Skeletal muscle cell (primary cell): Measurements from ENCODE around the gene ACTL9.

Experiments used
- DNase-seq: peaks from one replicate; pipeline ENCODE4 v3.0.0-alpha.2; 2010; ENCODE audit warnings: low read depth
- H3K4me3 ChIP-seq: 2 replicates; pipeline ENCODE4 v1.5.1; 2011; ENCODE audit warnings: low read depth, mild to moderate bottlenecking, control low read depth, low read length, moderate library complexity

ACTL9 gene

DNA sequence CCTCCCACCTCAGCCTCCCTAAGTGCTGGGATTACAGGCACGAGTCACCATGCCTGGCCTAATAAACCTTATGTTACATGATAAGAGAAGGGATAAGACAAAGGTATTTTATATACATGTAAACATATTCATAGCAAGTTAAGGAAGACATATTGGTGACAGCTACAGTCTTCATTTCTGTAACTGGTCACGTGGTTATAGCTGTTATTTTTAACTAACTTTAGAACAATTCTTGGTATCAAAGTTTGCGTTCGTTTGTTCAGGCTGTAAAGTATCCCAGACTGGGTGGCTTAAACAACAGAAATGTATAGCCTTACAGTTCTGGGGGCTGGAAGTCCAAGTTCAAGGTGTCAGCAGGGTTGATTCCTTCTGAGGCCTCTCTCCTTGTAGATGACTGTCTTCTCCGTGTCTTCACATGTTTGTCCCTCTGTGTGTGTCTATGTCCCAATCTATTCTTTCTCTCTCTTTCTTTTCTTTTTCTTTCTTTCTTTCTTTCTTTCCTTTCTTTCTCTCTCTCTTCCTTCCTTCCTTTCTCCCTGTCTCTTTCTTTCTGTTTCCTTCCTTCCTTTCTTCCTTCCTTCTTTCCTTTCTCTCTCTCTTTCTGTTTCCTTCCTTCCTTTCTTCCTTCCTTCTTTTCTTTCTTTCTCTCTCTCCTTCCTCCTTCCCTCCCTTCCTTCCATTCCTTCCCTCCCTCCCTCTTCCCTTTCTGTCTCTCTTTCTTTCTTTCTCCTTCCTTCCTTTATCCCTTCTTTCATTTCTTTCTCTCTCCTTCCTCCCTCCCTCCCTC, 7.6 kb downstream of the ACTL9 start:
- DNase-seq = no peak
- no peak overlapping the region for H3K4me3 ChIP-seq

DNA sequence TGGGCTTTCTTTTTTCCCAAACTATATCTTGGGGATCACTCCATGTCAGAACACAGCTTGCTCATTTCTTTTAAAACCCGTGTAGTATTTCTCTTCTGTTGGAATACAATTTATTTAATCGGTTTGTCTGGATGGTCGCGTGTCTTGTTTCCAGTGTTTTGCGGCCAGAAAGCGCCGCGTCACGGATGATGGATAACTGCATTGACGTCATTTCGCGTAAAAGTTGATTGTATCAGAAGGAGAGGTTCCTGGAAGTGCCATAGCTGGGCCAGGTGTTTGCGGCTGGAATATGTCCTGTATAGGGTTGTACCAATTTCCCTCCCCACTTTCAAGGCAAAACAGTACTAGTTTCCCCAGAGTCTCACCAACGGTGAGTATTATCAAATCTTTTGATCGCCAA, 9.7 kb downstream of the ACTL9 start:
- no peak for DNase-seq

DNA sequence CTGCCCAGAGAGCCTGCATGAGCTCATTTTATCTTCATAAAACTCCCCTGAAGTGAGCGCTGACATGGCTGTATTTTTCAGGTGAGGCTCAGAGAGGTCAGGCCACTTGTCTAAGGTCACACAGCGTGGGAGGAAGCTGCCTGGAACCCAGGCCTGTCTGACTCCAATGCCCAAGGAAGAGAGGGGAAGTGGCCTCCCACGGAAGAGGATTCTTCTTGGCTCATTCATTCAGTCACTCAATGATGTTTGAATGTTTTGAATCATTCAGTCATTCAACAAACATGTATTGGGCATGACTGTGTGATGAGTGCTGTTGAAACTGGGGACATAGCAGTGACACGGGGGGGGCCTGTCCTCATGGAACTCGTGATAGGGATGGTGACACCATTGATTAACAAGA, 12.0 kb downstream of the ACTL9 start:
- DNase-seq = no peak
- H3K4me3 ChIP-seq = no peak overlapping the region

More for the DNA sequence above, 9.7 kb downstream of the ACTL9 start:
- H3K4me3 ChIP-seq = no peak overlapping the region

DNA sequence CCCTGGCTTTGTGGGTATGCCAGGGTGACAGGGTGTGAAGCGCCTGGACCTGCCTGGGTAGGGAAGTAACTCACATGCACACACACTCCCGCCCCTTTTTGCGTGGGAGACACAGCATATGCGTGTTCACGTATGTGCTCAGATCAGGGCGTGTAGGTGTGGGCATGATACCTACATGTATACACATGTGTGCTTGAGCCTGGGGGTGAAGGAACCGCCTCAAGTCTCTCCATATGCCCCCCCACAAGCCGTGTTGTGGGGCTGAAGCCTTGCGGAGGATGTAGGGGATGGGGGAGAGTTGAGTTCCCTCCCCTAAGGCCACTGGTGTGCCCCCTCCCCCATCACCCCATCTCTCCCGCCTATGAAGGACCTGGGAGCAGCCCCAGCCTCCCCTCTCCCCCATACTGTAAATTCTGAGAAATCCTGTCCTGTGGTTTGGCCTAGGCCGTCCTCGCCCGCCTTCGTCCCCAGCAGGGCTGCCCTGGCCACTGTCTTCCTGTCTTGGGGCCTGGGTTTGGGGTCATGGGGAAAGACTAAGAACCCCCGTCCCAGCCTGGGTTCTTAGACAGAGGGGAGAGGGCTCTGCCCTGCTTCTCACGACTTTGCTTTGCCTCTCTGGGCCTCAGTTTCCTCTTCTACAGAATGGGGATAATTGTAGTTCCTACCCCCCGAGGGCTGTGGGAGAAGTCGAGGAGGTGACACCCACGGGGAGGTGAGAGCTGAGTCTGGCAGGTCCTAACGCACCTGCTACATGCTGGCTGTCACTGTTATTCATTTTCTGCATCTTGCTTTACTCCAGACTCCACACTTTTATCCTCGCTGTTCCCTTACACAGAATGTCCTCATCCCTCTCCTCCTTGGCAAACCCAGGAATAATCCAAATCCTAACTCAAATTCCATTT, 14.3 kb downstream of the ACTL9 start:
- no peak for DNase-seq
- H3K4me3 ChIP-seq = no peak overlapping the region

DNA sequence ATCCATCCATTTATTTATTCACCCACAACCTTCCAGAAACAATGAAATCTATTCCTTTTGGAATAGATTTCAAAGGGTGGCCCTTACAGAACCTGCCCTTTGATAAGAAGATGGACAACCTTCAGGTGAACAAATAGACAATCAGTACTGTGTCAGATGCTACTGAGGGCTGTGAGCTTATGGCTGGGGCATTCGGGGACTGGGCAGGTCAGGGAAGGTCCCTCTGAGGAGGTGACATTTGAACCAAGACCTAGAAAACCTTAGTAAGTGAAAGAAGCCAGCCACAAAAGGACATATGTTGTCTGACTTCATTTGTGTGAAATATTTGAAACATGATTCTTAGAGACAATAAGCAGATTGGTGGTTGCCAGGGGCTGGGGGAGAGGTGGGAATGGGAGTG, 15.7 kb downstream of the ACTL9 start:
- H3K4me3 ChIP-seq = no peak overlapping the region
- no peak for DNase-seq

DNA sequence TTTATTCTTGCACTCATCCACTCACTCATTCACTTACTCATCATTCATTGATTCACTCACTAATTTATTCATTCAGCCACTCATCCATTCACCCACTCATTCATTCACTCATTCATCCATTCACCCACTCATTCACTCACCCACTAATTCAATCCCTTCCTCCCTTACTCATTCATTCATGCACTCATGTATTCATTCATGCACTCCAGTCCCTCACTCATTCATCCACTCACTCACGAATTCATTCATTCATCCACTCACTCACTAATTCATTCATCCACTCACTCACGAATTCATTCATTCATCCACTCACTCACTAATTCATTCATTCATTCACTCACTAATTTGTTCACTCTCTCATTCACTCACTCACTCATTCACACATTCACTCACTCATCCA, 16.1 kb downstream of the ACTL9 start:
- no peak for DNase-seq
- no peak overlapping the region for H3K4me3 ChIP-seq

DNA sequence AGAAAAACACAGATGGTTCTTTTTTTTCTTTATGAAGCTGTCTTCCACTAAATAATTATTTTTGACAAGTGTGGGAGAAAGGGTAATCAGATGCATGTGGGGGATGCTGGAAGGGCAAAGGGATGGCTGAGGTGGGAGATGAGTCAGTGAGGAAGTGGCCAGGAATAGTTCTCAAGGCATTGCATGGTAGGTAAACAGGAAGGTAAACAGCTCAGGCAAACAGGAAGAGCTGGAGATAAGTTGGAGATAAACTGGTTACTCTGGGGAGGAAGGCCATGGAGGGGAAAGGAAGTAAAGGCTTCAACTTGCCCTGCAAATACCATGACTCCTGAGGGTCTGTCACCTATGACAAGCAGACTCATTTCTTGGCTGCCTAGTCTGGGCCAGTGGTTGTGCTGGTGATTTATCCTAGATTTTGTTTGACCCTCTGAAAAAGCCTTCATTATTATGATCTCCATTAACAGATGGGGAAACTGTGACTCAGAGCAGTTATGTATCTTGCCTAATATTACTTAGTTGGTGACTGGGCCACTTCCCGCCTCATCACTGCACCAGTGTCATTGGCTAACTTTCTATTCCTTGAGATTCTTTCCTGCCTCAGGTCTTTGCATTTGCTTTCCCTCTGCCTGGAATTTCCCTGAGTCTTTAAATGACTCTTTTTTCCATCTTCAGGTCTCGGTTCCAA, 17.1 kb downstream of the ACTL9 start:
- no peak overlapping the region for H3K4me3 ChIP-seq
- DNase-seq = no peak

DNA sequence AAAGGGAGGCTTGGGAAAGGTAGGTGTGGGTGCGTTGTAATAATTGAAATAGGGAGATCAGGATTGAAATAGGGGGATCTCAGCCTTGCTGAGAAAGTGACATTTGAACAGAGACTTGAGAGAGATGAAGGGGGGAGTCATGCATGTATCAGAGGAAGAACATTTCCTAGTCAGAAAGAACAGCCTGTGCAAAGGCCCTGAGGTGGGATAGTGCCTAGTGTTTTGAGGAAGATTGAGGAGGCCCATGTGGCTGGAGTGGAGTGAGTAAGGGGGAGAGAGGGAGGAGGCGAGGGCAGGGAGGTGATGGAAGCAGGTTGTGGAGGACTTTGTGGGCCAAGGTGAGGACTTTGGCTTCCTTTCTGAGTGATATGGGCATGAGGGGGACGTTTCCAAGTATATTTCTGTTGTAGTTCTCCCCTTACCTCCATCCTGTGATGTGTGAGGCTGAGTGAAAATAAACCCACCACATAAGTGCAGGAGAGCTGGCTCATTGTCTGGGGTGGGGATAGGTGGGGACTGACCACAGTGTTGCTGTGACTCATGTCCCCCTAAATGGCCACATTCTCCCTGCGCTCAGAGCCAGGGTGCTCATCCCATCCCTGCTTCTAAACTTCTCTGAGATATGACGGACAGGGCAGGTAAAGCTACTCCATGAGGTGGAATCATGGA, 17.8 kb downstream of the ACTL9 start:
- no peak for DNase-seq
- no peak overlapping the region for H3K4me3 ChIP-seq

DNA sequence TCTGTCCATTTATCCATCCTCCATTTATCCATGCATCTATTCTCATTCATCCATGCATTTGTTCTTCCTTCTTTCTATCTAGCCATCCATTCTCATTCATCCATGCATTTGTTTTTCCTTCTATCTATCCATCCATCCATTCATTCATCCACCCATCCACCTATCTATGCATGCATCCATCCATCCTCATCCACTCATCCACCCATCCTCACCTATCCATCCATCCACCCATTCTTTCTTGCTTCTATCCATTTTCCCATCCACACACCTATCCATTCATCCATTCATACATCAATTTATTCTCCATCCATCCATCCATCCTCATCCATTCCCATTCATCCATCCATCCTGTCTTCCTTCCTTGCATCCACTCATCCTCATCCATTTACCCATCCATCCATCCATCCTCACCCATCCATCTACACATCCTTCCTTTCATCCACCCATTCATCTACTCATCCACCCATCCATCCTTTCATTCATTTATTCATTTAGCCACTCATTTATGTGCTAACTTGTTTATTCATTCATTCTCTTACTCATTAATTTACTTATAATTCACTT, 20.3 kb downstream of the ACTL9 start:
- H3K4me3 ChIP-seq = no peak overlapping the region
- no peak for DNase-seq

DNA sequence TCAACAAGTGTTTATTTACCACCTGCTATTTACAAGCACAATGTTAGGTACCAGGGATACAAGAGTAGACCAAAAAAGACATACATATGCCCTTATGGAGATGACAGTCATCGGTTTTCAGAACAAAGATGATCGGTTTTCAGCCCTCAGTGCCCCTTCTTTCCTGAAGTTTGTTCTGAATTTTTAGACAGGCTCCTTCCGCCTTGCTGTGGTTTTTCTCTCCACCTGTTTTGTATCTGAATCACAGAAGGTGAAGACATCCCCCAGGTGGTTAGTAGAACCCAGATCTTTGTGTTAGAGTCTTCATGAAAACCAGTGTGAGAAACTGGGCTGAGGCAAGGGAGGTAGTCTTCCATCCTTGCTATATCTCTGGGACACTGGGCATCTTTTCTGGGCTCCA, 23.5 kb downstream of the ACTL9 start:
- no peak for DNase-seq
- no peak overlapping the region for H3K4me3 ChIP-seq

DNA sequence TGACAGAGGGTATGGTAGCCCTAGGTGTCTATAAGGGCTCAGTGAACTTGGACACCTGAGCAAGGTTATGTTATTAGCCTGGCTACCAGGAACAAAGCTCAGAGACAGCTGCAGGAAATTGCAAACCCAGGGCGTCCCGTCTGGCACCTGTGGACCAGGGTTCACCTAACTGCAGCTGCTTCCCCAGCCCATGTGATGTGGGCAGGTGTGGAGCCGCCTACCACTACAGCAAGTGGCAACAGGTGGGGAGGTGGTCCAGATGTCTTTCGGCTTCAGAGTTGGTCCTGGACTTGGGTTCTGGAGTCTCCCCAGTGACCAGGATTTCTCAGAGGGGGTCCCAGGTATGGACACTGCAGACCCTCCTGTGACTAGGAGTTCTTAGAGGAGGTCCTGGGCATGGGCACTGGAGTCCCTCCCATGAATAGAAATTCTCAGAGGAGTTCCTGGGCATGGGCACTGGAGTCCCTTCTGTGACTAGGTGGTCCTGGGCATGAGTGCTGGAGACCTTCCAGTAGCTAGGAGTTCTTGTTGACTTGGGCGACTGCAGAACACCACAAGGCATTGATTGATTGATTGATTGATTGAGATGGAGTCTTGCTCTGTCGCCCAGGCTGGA, 25.2 kb downstream of the ACTL9 start:
- H3K4me3 ChIP-seq = no peak overlapping the region
- no peak for DNase-seq

DNA sequence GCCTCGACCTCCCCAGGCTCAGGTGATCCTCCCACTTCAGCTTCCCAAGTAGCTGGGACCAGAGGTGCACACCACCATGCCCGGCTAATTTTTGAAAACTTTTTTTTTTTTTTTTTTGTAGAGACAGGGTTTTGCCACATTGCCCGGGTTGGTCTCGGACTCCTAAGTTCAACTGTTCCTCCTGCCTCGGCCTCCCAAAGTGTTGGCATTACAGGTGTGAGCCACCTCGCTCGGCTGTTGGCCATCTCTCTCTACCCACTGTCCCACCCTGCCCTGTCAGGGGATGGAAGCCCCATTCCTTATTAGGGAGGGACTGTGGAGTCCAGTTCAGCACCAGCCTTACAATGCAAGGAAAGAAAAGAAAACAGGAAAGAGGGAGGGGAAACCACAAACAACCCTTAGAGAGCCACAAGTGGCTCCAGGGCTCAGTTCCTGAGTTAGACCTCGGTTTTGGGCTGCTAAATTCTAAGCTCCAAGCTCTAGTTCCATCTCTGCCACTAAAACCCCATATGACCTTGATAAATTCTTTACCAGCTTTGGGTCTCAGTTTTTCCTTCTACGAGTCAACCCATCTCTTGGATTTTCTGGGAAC, 31.7 kb downstream of the ACTL9 start:
- no peak for DNase-seq
- H3K4me3 ChIP-seq = no peak overlapping the region

DNA sequence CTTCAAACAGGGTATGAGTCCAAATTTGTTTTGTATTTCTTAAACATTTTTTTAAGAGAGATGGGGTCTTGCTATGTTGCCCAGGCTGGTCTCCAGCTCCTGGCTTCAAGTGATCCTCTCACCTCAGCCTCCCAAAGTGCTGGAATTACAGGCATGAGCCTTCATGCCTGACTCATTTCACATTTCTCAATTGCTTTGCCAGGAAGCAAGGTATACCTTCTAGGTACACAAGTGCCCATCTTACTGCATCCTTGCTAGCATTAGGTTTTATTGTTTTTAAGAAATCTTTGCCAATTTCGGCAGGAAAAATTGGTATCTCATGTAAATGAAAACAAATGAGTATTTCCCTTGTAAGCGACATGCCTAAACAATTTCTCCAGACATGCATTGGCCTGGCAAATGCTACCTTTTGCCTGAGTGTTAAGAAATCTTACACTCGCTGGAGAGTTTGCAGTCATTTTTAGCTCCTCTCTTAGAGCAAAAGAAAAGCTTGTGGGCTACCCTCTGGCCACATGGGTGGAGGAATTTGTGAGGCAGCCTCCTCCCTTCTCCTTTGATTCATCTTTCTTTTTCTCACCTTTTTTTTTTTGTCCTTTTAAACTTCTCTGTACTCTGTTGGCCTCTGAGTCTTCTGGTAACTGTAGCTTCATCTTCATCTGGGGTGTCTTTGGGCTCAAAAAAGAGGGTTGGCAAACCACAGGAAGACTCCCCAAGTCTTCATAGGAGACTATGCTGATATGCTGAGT, 33.0 kb downstream of the ACTL9 start:
- no peak for DNase-seq
- H3K4me3 ChIP-seq = no peak overlapping the region

DNA sequence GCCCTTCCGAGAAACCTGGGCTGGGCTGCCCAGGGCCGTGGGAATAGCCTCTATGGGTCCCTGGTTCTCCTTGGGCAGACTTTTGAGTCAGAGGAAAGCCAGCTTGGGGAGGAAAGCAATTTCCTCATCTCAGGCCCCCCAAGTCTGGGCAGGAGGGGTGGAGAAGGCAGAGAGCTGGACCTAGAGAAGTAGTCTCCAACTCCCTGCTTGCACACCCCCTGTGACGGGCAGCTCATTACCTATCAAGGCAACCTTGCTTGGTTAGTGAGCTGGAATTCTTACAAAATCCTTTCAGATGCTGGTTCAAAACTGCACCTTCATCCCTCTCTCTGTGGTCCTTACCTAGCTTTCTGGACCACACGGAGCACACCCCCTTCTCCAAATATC, 33.9 kb downstream of the ACTL9 start:
- DNase-seq = no peak
- H3K4me3 ChIP-seq = no peak overlapping the region

DNA sequence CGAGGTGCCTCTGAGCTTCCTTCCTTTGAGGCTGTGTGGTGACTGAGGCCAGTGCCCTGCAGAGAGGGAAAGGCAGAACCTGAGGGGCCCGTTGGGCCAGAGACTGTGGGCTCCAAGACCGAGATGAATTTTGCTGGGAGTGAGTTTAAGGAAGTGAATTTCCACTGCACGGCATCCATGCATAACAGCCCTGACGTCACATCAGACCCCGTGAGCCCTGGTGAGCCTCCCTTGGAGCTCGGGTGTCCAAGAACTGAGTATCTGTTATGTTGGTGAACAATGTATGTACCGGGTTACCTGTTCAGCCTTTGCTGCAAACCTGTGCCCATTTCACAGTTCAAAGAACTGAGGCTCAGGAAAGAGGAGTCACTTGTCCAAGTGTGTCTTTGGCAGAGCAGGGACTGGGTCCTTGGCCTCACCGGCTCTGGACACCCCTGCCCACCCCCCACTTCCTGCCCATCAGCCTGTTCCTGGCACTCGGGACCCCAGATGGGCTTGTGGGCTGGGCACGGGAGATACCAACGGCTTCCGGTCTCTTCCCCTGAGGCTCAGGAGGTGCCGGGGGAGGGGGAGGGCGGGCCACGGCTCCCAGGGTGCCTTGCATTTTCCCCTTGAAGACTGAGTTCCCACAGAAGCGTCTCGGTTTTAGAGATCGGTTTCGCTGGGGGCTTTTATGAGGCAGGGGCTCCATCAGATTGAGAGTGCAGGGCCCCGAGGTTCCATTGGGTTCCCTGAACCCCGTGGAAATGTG, 34.5 kb downstream of the ACTL9 start:
- DNase-seq = no peak
- H3K4me3 ChIP-seq = no peak overlapping the region

DNA sequence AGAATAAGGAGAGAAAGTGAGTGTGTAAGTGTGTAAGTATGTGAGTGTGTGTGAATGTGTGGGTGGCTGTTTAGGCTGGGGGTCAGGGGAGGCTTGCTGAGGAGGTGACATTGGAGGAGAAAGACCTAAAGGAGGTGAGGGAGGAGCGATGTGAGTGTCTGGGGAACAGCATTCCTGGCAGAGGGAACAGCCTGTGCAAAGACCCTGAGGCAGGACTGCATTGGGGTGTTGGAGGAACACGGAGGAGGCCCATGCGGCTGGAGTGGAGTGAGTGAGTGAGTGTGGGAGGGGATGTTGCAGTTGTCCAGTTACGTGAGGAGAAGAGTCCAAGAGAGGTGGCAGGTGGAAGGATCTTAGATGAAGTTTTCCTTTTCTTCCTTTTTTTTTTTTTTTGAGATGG, 36.3 kb downstream of the ACTL9 start:
- DNase-seq = no peak
- H3K4me3 ChIP-seq = no peak overlapping the region

DNA sequence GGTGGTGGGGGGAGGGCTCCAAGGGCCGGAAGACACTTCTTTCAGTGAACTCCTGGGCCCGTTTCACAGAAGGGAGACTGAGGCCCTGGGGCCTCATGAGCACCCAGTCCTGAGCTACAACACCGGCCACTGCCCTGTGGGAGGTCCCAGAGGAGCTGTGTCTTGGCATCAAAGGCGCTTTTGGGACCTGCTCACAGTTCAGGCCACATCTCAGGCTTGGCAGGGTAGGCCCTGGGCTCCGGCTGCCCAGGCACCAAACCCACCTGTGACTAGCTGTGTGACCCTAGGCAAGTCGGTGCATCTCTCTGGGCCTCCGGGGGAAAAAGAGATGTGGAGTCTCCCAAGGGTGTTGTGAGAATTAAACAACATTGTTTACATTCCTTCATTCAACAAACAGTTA, 38.7 kb downstream of the ACTL9 start:
- H3K4me3 ChIP-seq = no peak overlapping the region

More for the DNA sequence above, 38.7 kb downstream of the ACTL9 start:
- no peak for DNase-seq
